Activated CD8-positive, alpha-beta memory T cell treated with anti-CD3 and anti-CD28 coated beads for 4 hours (primary cell): ENCODE data around the gene SDSL.

Experiments used
- DNase-seq, 2 donors: peaks; one replicate each; pipeline ENCODE4 v3.0.0-alpha.2; 2020; ENCODE audit warnings: low read depth in 2 of 2

Gene SDSL

DNA sequence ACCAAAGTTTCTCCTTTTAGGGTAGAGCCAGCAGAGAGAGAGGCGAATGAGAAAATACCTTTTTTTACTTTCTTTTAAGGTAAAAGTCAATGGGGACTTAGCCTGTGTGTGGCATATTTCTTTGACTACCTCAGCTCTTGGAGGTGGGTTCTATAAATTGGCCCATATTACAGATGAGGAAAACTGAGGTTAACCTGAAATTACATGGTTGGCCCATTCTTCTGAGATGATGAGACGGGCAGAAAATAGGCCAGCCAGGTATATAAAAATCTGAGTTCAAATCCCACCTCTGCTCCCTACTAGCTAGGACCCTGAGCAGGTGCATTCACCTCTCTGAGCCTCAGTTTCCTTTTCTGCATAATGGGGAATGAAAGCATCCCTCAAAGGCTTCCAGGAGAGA, 27.1 kb downstream of the SDSL start:
- no peak for DNase-seq

DNA sequence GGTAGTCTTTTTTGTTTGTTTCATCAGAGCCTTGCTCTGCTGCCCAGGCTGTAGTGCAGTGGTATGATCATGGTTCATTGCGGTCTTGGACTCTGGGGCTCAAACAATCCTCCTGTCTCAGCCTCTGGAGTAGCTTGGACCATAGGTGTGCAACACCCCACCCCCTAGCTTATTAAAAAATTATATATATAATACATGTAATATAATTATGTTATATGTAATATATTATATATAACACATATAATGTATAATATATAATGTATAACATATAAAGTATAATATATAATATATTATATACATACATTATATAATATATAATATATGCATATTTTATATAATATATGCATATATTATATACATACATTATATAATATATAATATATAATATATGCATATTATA, 27.7 kb downstream of the SDSL start:
- no peak for DNase-seq

DNA sequence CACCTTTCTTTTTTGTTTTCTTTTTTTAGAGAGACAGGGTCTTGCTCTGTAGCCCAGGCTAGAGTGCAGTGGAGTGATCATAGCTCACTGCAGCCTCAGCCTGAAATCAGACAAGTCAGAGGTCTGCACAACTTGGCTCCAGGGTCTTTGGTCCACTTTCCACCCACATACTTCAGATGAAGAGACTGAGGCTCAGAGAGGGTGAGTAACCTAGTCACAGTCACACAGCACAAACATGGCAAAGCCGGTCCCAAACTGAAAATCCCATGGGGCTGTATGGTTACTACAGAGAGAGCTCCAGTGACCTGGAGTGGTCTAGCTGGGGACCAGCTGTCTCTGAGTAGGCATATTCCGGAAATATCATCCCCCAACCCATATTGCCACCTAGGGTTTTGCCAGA, 30.3 kb downstream of the SDSL start:
- DNase-seq, result no peak

DNA sequence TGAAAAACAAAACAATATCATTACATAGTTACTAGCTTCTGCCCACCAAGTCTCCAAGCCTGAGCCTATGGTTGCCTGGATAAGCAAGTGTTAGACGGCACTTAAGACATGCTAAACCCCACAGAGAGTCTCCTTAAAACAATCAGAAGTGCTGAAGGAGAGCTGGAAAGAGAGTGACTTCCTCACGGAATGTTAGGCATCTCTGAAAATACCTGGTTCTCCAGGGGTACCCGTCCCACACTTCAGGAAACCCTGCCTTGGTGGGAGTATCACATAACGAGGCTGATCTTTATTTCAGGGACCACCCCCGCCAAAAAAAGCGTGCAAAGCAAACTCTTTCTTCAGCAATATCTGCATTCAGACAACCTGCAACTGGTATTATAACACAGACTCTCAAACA, 31.1 kb downstream of the SDSL start:
- no peak for DNase-seq

DNA sequence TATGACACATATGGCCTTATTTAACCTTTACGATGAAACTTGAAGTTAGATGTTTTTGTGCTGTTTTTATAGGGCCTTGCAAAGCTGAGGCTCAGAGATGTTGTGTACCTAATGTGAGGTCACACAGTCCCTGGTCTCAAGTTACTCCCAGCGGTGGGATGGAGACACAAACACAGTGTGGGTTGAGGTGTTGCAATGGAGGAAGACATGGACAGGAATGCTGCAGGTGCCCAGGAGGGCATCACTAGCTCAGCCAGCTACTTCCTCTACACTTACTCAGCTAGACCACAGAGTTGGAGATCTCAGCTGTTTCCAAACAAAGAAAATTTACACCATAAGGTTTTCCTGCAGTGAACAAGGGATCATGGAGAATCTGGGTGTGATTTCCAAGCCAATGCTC, 34.0 kb downstream of the SDSL start:
- no peak for DNase-seq

DNA sequence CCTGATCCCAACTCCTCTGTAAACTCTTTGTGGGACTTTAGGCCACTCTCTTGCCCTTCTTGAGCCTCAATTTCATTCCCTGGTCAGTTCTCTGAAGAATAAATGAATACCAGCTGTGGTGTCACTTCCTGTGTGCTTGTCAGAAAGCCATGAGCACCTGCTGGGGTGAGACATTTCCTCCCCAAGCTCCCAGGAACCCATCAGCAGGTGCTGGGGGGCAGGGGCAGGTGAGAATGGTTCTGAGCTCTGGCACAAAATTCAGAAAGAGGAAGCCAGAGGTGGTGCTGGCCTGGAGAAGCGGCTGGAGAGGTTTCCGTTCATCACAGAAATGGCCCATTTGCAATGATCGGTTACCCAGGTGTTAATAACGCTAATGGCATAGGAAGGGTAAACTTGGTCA, 34.6 kb downstream of the SDSL start:
- DNase-seq, result no peak

DNA sequence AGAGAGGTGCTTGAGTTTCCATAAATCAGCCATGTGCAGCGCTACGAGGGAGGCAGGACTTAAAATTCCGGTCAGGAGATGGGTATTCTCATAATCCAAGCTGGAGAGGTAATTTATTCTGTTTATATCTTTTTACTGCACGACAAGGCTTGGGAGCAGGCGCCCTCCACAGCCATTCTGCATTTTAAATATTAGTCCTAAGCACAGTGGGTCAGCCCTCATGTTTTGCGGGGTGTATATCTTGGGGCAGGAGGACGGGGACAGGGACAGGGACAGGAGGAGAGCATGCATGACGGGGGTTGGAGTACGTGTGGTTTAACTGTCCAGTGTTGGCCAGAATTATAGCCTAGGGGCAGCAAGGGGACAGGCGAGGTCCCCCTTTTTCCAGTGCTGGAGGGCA, 35.0 kb downstream of the SDSL start:
- DNase-seq, result no peak

DNA sequence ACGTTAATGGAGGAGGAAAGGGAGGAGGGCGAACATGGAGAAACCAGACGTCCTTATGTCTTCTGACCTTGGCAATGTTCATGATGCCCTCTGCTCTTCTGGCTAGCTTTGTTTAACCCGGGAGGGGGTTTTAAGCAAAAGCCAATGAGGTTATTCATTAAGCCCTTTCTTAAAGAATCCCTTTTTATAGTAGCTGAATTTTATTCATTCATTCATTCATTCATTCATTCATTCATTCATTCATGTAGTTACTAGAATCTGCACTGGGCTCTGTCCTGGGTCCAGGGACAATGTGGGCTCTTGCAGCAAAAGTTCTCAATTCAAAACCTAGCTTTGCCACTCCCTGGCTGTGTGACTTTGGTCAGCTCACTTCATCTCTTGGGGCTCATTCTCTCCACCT, 35.5 kb downstream of the SDSL start:
- no peak for DNase-seq

DNA sequence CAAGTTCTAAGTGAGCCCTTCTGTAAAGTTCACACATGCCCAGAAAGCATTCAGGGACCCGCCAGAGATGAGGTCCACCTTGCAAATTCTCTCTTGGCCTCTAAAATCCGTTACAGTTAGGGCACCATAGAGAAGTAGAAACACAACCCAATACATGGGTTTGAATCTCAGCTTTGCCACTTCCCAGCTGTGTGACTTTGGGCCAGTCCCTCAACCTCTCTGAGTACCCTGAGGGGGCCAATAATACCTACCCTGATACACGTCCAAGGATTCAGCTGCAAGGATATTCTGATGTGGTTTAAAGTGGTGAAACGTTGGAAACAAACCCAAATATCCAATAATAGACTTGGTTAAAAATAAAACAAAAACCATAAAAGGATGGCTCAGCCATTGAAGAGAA, 37.8 kb downstream of the SDSL start:
- DNase-seq, result no peak

DNA sequence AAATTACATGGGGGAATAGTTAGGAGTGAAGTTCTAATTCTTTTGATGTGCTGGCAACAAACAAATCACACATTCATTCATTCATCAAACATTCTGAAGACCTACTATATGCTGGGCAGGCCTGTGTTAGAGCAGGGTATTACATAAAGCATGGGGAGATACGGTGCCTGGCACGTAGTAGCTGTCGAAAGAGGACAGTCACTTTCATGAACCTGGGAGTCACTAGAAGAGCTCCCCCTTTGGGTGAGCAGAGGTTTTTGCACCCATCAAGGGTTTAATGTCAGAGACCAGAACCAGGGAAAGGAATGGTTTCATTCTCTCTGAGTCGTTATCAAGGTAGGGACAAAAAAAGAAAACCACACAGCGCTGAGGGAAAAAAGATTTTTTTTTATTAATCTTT, 39.5 kb downstream of the SDSL start:
- DNase-seq, result no peak

DNA sequence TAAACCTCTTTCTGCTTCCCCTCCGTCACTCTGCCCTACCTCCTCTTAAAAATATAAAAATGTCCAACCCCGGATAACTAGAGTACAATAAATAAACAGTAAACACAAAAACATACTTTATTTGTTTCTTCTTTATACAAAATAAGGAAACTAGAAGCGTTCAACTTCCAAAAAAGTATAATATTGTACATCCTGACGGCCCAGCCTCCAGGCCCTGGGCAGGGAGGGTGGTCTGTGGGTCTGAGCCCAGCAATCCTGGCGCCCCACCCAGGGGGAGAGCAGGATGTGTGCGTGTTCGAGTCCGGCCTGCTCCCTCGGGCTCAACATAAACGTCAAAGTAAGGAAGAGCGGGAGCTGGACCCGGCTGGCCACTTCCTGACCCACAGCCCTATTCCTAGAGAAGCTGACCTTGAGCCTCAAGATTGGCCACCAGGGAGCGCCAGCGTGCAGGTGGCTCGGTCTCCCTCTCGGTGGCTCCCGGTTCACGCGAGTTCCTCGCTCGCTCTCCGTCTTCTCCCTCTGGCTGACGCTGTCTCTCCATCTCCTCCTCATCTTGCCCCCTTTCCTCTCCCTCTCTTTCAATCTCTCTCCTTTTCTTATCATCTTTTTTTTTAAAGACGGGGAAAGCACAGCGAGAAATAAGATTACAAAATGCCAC, 40.1 kb downstream of the SDSL start:
- DNase-seq, result peak; percentile 18

DNA sequence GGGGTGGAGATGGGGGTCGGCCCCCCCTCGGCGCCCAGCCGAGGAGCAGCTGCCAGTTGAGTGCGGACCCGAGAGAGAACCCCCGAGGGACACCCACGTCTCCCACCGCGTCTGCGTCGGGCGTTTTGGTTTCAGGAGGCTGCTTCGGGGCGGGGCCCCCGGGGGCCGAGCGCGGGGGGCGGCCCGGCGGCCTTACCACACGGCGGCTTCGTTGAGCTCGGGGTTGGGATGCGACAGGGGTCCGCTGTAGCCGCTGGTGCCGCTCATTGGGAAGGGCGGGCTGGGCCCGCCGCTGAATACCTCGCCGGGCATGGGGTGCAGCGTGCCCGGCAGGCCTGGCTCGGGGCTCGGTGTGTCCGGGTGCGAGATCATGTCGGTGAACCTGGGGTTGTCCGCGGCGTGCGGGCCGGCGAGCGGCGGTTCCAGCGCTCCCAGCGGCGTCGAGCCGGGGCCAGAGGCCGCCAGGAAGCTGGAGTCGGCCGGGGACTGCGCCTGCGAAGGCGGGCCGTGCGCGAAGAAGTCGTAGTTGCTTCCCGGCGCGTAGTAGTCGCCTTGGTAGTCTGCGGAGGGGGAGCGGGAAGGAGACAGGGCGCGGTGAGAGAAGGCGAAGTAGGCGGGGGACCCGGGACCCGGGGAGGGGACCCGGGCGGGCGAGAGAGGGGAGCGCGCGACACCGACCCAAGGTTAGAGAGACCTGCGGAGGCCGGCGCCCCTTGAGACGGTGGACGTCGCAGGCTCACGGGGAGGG, 41.0 kb downstream of the SDSL start:
- no peak for DNase-seq

DNA sequence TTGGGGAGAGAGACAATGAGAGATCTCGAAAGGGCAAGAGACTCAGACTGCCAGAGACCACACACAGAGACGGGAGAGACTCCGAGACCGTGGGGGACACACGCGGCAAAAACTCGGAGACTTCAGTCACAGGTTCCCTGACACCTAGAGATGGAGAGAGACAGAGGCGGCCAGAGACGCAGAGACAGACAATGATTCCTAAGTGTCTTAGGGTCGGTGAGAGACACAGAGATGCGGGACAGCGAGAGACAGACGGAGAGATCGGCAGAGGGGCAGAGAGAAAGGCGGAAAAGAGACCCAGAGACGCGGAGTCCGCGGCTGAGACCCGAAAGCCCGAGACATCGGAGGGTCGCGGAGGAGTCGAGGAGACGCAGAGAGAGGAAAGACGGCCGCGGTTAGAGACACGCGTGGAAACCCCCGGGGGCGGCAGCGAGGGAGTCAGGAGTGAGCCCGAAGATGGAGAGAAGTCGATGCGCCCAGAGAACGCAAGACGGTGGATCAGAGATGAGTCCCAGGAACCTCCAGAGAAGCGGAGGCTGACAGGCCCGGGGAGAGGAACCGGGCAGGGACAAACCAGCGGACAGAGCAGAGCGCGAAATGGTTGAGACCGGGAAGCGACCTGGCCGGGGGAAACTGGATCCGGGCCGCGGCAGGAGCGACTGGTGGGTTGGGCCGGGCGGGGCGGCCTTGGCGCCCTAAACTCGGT, 41.7 kb downstream of the SDSL start:
- no peak for DNase-seq

DNA sequence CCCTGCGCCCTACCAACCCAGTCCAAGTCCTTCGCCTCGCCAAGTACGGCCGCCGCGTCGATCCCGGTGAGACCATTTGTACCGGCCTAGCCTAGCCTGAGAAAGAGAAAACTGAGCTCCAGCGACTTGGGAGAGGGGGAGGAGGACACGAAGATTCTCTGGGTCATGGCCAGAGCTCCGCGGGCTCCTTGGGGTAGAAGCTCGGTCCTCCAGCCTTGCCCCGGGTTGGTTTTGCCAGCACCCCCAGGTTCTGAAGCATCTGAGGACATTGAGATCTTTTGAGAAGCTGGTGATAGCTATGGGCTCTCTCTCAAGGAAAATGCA, 42.2 kb downstream of the SDSL start:
- DNase-seq, result no peak

DNA sequence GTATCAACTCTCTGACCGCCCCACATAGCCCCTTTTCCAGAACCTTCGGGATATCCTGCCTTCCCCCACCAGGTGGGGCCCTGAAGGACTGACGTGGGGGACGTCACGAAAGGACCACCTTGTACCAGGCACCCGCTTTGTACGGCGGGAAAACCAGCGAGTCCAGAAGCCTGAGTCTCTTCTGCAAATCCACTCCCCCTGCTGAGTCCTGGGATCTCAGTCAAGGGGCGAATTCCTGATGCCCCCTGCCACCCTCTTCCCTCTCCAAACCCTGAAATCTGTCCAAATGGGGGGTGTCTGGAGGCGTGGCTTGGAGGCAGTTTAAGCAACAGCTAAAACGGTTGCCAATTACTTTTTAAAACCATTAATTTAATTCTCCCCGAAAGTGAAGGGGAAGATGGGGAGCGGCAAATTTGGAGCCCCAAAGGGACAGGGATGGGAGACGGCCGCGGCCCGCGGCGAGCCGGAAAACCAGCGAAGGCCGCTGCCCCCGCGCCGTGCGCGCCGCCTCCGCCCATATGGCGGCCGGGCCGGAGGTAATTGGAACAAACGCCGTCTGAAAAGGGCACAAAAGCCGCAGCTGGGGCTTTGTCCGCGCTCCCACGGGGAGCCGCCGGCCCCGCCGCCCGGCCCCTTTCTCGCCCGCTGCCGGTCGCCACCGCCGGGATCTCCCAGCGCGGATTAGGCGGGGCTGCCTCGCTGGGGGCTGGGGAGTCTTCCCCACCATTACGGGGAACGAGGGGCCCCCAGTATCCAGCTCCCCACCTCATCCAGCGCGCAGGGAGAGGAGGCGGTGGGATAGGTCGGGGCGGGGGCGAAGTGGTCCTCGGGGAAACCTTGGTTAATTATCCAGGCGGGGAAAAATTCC, 42.9 kb downstream of the SDSL start:
- no peak for DNase-seq

DNA sequence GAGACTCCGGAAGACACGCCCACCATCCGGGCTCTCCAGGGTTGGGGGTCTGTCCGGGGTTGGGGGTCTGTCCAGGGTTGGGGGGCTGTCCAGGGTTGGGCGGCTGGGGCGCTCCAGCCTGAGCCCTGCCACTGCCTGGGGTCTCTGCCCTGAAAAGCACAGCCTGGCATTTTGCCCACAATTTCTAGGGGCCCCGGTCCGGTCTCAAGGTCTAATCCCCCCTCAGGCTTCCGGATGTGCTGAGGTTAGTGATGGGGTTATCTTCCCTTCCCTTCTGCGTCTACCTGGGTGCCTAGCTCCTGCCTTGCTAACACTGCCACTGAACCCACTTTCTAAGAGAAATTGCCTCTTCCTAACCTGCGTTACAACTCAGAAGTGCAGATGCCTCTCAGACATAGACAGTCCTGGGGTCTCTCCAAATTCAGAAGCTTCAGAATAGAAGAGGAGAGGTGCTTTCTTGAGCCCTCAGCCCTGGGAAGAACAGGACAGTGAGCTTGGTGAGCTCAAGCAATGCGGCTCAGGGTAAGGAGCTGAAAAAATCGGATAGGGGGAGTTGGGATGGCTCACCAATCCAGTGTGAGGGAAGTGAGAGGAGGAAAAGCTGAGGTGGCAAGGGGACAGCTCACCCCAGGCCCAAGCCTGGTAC, 43.8 kb downstream of the SDSL start:
- DNase-seq, result no peak

DNA sequence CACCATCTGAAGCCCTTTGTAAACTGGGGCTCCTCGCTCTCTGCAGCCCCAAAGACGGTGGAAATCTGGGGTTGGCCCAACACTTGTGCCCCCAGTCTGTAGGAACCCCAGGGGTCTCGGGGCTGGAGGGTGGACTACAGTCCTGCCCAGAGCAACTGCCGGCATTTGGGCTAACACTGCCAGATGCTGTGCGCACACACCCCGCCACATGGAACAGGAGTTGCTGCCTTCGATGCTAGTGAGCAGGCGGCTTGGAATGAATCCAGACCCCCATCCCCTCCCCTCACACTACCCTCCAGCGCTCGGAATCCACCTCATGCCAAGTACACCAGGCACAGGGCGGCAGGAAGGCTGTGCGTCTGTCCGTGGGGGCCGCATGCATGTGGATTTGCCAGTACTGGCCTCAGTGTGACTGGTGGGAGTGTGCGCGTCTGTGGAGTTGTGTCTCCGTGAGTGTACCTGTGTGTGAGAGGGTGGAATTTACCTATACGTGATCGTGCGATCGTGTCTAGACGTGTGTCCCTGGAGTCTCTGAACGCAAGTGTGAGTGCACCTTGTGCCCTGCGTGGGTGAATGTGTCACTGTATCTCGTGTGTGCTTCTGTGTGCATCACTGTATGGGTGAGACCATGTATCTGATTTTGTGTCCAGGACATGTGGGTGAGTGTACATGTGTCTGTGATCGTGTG, 44.4 kb downstream of the SDSL start:
- DNase-seq, result no peak

DNA sequence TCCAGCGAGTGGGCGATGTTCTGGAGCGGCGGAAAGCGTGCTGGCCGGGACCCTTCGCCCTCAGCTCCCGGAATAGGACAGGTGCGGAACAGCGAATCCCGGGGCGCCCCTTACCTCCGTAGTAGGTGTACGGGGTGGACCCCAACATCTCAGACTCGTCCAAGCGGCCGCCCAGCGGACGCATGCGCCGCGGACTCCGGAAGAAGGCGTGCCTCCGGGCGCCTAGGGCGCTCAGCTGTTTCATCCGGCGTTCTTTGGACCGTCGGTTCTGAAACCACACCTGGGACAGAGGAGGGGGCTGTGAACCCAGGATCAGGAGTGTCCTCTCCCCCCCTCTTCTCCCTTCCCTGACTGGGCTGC, 44.9 kb downstream of the SDSL start:
- DNase-seq, result no peak

DNA sequence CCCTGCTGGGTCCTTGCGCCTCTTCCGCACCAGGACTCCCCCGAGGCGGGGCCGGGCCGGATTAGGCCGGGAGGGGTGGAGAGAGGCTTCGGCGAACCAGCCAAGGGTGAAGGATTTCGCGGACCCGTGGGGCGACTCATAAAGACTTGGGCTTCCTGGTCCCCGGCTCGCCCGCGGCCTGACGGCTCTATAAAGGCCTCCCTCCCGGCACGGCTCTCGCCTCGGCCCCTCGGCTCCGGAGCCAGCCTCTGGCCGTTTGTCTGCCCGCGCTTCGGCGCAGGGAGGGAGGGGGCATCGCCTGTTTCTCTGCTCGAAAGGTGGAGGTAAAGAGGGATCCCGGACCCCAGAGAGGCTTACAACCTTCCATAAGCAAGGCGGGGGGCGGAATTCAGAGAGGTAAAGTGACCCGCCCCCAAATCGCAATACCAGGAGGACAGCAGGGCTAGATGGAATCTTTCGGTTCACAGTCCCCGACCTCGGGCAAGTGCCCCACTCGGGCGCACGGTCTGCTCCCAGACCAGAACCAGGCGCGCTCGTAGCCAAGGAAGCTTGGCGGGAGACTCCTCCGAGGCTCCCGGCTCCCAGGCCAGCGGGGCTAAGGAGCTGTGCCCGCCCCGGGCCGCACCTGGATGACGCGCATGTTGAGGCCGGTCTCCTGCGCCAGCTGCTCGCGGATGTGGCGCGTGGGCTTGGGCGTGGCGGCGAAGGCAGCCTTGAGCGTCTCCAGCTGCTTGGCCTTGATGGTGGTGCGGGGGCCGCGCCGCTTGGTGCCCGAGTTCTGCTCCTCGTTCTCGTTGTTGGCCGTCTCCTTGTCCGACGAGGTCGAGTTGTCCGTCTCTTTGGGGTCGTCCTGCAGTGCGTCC, 45.6 kb downstream of the SDSL start:
- no peak for DNase-seq
